ENCODE measurements around the gene SEC16A.

- TF ChIP-seq GATA3 (IDR thresholded peaks at IDR 0.05; ENCODE audit: low read depth, low read length) (no peak), GATA2 (IDR thresholded peaks at IDR 0.05; ENCODE audit: low read depth, low read length) (no peak)
These were observed 14.2 kb upstream of the SEC16A start for GRCh38 chr9:136496801-136497620.

All from SH-SY5Y (cell line).